ENCODE data around the gene NCOA4. TPM values are rescaled to one million over a fixed set of nuclear protein-coding genes. Genes with fewer than 3 reads are reported as not detected.
A peak's percentile ranks its signal among the peaks of the same experiment; 100 is the strongest.

The NCOA4 gene
- total RNA-seq, 1 donor from 2014 or later: 103 TPM

- H3K4me1 Mint-ChIP-seq (ENCODE audit: low read depth): peaks cover 3% of the 10 kb centered on the region
- no peak within 1 kb of the TSS for H3K4me3 Mint-ChIP-seq (ENCODE audit: low read depth)
- intact Hi-C loops (cut with micrococcal nuclease): no loop called here
- peaks cover 14% of the 10 kb centered on the region for H3K27me3 Mint-ChIP-seq (ENCODE audit: low read depth)
- no peak within 1 kb of the TSS for H3K27ac Mint-ChIP-seq
- H3K9me3 Mint-ChIP-seq: no peaks in the 10 kb centered on the region
- H3K36me3 Mint-ChIP-seq (ENCODE audit: low read depth): no peaks in the 10 kb centered on the region
- no peak for DNase-seq (ENCODE audit: low spot score)
These were observed 15.8 kb upstream of the NCOA4 start, which contains the start of gene MSMB for GRCh38 chr10:46046261-46046660. Gene MSMB (minus strand): TSS chr10:46046269. CDS start chr10:46046237, 32 bp downstream.

- no peaks in the 10 kb centered on the region for H3K9me3 Mint-ChIP-seq
- no peaks in the 10 kb centered on the region for H3K36me3 Mint-ChIP-seq (ENCODE audit: low read depth)
- H3K4me1 Mint-ChIP-seq (ENCODE audit: low read depth): no peaks in the 10 kb centered on the region
- H3K27ac Mint-ChIP-seq: no peak overlapping the region
- no peak overlapping the region for H3K4me3 Mint-ChIP-seq (ENCODE audit: low read depth)
- no peak for DNase-seq (ENCODE audit: low spot score)
- intact Hi-C loops (cut with micrococcal nuclease): no loop called here
- H3K27me3 Mint-ChIP-seq (ENCODE audit: low read depth): peaks cover 16% of the 10 kb centered on the region
These were observed 12.1 kb upstream of the NCOA4 start for GRCh38 chr10:46042527-46042926.

GRCh38 chr10:46040004-46040403, 9.6 kb upstream of the NCOA4 start:
- Mint-ChIP-seq H3K4me1 (ENCODE audit: low read depth) (peaks cover 2% of the 10 kb centered on the region), H3K27ac (no peak overlapping the region), H3K9me3 (no peaks in the 10 kb centered on the region), H3K4me3 (ENCODE audit: low read depth) (no peak overlapping the region), H3K36me3 (ENCODE audit: low read depth) (no peaks in the 10 kb centered on the region), H3K27me3 (ENCODE audit: low read depth) (peaks cover 18% of the 10 kb centered on the region)
- DNase-seq (ENCODE audit: low spot score): no peak
- intact Hi-C loops (cut with micrococcal nuclease): no loop called here

- no peak for DNase-seq (ENCODE audit: low spot score)
- Mint-ChIP-seq H3K4me3 (ENCODE audit: low read depth) (no peak overlapping the region), H3K9me3 (no peaks in the 10 kb centered on the region), H3K27ac (no peak overlapping the region), H3K4me1 (ENCODE audit: low read depth) (peaks cover 4% of the 10 kb centered on the region), H3K27me3 (ENCODE audit: low read depth) (peaks cover 12% of the 10 kb centered on the region), H3K36me3 (ENCODE audit: low read depth) (no peaks in the 10 kb centered on the region)
- intact Hi-C loops (cut with micrococcal nuclease): no loop called here
These were observed 6.8 kb upstream of the NCOA4 start for GRCh38 chr10:46037107-46037825.

GRCh38 chr10:46035923-46036849, 5.8 kb upstream of the NCOA4 start:
- no peaks in the 10 kb centered on the region for H3K36me3 Mint-ChIP-seq (ENCODE audit: low read depth)
- H3K27ac Mint-ChIP-seq: no peak overlapping the region
- intact Hi-C loops (cut with micrococcal nuclease): no loop called here
- DNase-seq (ENCODE audit: low spot score): no peak
- H3K9me3 Mint-ChIP-seq: no peaks in the 10 kb centered on the region
- H3K4me3 Mint-ChIP-seq (ENCODE audit: low read depth): no peak overlapping the region
- H3K4me1 Mint-ChIP-seq (ENCODE audit: low read depth): peaks cover 7% of the 10 kb centered on the region
- peaks cover 7% of the 10 kb centered on the region for H3K27me3 Mint-ChIP-seq (ENCODE audit: low read depth)

GRCh38 chr10:46033602-46034011, 3.2 kb upstream of the NCOA4 start:
- peaks cover 2% of the 10 kb centered on the region for H3K36me3 Mint-ChIP-seq (ENCODE audit: low read depth)
- no peak for DNase-seq (ENCODE audit: low spot score)
- peaks cover 5% of the 10 kb centered on the region for H3K27me3 Mint-ChIP-seq (ENCODE audit: low read depth)
- intact Hi-C loops (cut with micrococcal nuclease): no loop called here
- no peak overlapping the region for H3K27ac Mint-ChIP-seq
- no peak overlapping the region for H3K4me3 Mint-ChIP-seq (ENCODE audit: low read depth)
- peaks cover 19% of the 10 kb centered on the region for H3K4me1 Mint-ChIP-seq (ENCODE audit: low read depth)
- no peaks in the 10 kb centered on the region for H3K9me3 Mint-ChIP-seq

GRCh38 chr10:46031648-46032532, 1.5 kb upstream of the NCOA4 start:
- peak overlapping the region; percentile 35 for H3K4me3 Mint-ChIP-seq (ENCODE audit: low read depth)
- DNase-seq (ENCODE audit: low spot score): no peak
- intact Hi-C loops (cut with micrococcal nuclease): loop anchor here (2.0 kb wide), 1 partner anchor 781 kb away; no protein-coding TSS in a partner anchor
- H3K4me1 Mint-ChIP-seq (ENCODE audit: low read depth): peaks cover 32% of the 10 kb centered on the region
- peaks cover 9% of the 10 kb centered on the region for H3K36me3 Mint-ChIP-seq (ENCODE audit: low read depth)
- no peaks in the 10 kb centered on the region for H3K9me3 Mint-ChIP-seq
- H3K27ac Mint-ChIP-seq: peak overlapping the region; percentile 36
- H3K27me3 Mint-ChIP-seq (ENCODE audit: low read depth): peaks cover 4% of the 10 kb centered on the region

- DNase-seq (ENCODE audit: low spot score): no peak
- Mint-ChIP-seq H3K27me3 (ENCODE audit: low read depth) (no peaks in the 10 kb centered on the region), H3K4me3 (ENCODE audit: low read depth) (peak overlapping the region; percentile 97), H3K9me3 (no peaks in the 10 kb centered on the region), H3K36me3 (ENCODE audit: low read depth) (peaks cover 17% of the 10 kb centered on the region), H3K27ac (peak overlapping the region; percentile 93), H3K4me1 (ENCODE audit: low read depth) (peaks cover 43% of the 10 kb centered on the region)
- intact Hi-C loops (cut with micrococcal nuclease): loop anchor here (2.0 to 5.0 kb wide), 4 partner anchors 47 to 779 kb away; partner anchors contain the start of gene TIMM23
These were observed 877 bp downstream of the NCOA4 start for GRCh38 chr10:46029461-46030030.

- Mint-ChIP-seq H3K4me3 (ENCODE audit: low read depth) (peak overlapping the region; percentile 97), H3K4me1 (ENCODE audit: low read depth) (peaks cover 49% of the 10 kb centered on the region), H3K27ac (peak overlapping the region; percentile 93), H3K27me3 (ENCODE audit: low read depth) (no peaks in the 10 kb centered on the region), H3K9me3 (no peaks in the 10 kb centered on the region), H3K36me3 (ENCODE audit: low read depth) (peaks cover 17% of the 10 kb centered on the region)
- no peak for DNase-seq (ENCODE audit: low spot score)
- intact Hi-C loops (cut with micrococcal nuclease): loop anchor here (2.0 to 5.0 kb wide), 3 partner anchors 46 to 437 kb away; partner anchors contain the start of gene TIMM23
These were observed 1.6 kb downstream of the NCOA4 start for GRCh38 chr10:46028584-46029460.

GRCh38 chr10:46026106-46026505, 4.3 kb downstream of the NCOA4 start:
- Mint-ChIP-seq H3K4me1 (ENCODE audit: low read depth) (peaks cover 56% of the 10 kb centered on the region), H3K27ac (no peak overlapping the region), H3K36me3 (ENCODE audit: low read depth) (peaks cover 23% of the 10 kb centered on the region), H3K27me3 (ENCODE audit: low read depth) (no peaks in the 10 kb centered on the region), H3K9me3 (no peaks in the 10 kb centered on the region), H3K4me3 (ENCODE audit: low read depth) (no peak overlapping the region)
- DNase-seq (ENCODE audit: low spot score): no peak
- intact Hi-C loops (cut with micrococcal nuclease): loop anchor here (5.0 kb wide), 2 partner anchors 54 to 434 kb away; partner anchors contain the start of gene TIMM23

- Mint-ChIP-seq H3K9me3 (no peaks in the 10 kb centered on the region), H3K4me3 (ENCODE audit: low read depth) (no peak overlapping the region), H3K4me1 (ENCODE audit: low read depth) (peaks cover 57% of the 10 kb centered on the region), H3K36me3 (ENCODE audit: low read depth) (peaks cover 23% of the 10 kb centered on the region), H3K27ac (peak overlapping the region; percentile 50), H3K27me3 (ENCODE audit: low read depth) (no peaks in the 10 kb centered on the region)
- intact Hi-C loops (cut with micrococcal nuclease): loop anchor here (5.0 kb wide), 2 partner anchors 53 to 433 kb away; partner anchors contain the start of gene TIMM23
- no peak for DNase-seq (ENCODE audit: low spot score)
These were observed 5.0 kb downstream of the NCOA4 start for GRCh38 chr10:46025406-46025805.

Measured in activated T-helper 2 cell treated with anti-CD3 and anti-CD28 coated beads, Interferon-gamma antibody, Interleukin-2, Interleukin-4, amounts not matched to agents 10 μg/mL and 5 μg/mL and 100 μg/mL, durations not matched to agents 14 hours and 24 hours and 36 hours (primary cell).